Hepatocyte (in vitro differentiated cells): ENCODE data around the gene SRSF10. TPM values are rescaled to one million over a fixed set of nuclear protein-coding genes. Genes with fewer than 3 reads are reported as not detected.
"Not testable (repeated sequence)": the region's sequence is repeated elsewhere in the genome, so short reads cannot be mapped to it uniquely, and the experiment has no call there.

Experiments
- DNase-seq: peaks from one replicate; pipeline ENCODE4 v3.0.0-alpha.2; 2016; ENCODE audit warnings: low spot score
- H2AFZ ChIP-seq: fragments of 200-600 bp; sonication (generic); 2 replicates; pipeline ENCODE4 v1.6.0; 2016; ENCODE audit warnings: antibody characterized with exemption, mild to moderate bottlenecking
- H3K27ac ChIP-seq: fragments of 200-600 bp; sonication (generic); 2 replicates; pipeline ENCODE4 v1.5.1; 2016; ENCODE audit warnings: mild to moderate bottlenecking
- H3K27me3 ChIP-seq: fragments of 200-600 bp; sonication (generic); 2 replicates; pipeline ENCODE4 v1.6.1; 2016
- H3K36me3 ChIP-seq: fragments of 200-600 bp; sonication (generic); replicated peaks from 2 replicates; pipeline ENCODE4 v1.5.1; 2016; ENCODE audit warnings: low read depth; ENCODE audit not compliant: insufficient read depth
- H3K4me1 ChIP-seq: fragments of 200-600 bp; sonication (generic); 2 replicates; pipeline ENCODE4 v1.5.1; 2016; ENCODE audit warnings: mild to moderate bottlenecking, moderate library complexity; ENCODE audit not compliant: insufficient read depth
- H3K4me2 ChIP-seq: fragments of 200-600 bp; sonication (generic); 2 replicates; pipeline ENCODE4 v1.6.0; 2016
- H3K4me3 ChIP-seq: fragments of 200-600 bp; sonication (generic); 2 replicates; pipeline ENCODE4 v1.5.1; 2016; ENCODE audit warnings: mild to moderate bottlenecking
- H3K79me2 ChIP-seq: fragments of 200-600 bp; sonication (generic); 2 replicates; pipeline ENCODE4 v1.6.0; 2017; ENCODE audit warnings: mild to moderate bottlenecking
- H3K9me2 ChIP-seq: fragments of 200-600 bp; sonication (generic); replicated peaks from 2 replicates; pipeline ENCODE4 v1.6.0; 2017; ENCODE audit warnings: mild to moderate bottlenecking; ENCODE audit not compliant: insufficient read depth
- H3K9me3 ChIP-seq: fragments of 200-600 bp; sonication (generic); 2 replicates; pipeline ENCODE4 v1.5.1; 2016; ENCODE audit warnings: low read depth, mild to moderate bottlenecking
- H4K20me1 ChIP-seq: fragments of 200-600 bp; sonication (generic); 2 replicates; pipeline ENCODE4 v1.6.0; 2016; ENCODE audit warnings: mild to moderate bottlenecking; ENCODE audit not compliant: insufficient read depth, poor library complexity, severe bottlenecking
- CTCF ChIP-seq: fragments of 200-600 bp; sonication (generic); IDR thresholded peaks from 2 replicates; pipeline ENCODE4 v1.5.1; 2016; ENCODE audit warnings: antibody characterized with exemption, mild to moderate bottlenecking; ENCODE audit not compliant: poor library complexity
- EZH2 ChIP-seq: fragments of 200-600 bp; sonication (generic); IDR thresholded peaks from 2 replicates; pipeline ENCODE4 v1.6.1; 2016; ENCODE audit warnings: antibody characterized with exemption, mild to moderate bottlenecking, borderline replicate concordance
- EZH2phosphoT487 ChIP-seq: fragments of 200-600 bp; sonication (generic); IDR thresholded peaks from one replicate; pipeline ENCODE4 v1.6.1; 2018; ENCODE audit warnings: antibody characterized with exemption, mild to moderate bottlenecking, low read depth, moderate library complexity; ENCODE audit not compliant: unreplicated experiment, severe bottlenecking
- WGBS: methylation state at CpG from one replicate; pipeline ENCODE4 v1.1.6; 2016; ENCODE audit warnings: low lambda C conversion rate; ENCODE audit errors: missing lambda C conversion rate; 5-methylcytosine and 5-hydroxymethylcytosine counted together
- polyA plus RNA-seq: library from polyadenylated mRNA; unstranded; fragments of >200 nt; fragmentation: Nextera tagmentation; extraction: Ambion mirVana; gene quantifications from 2 replicates; pipeline ENCODE4 v1.2.1, GENCODE V29; 2016
- total RNA-seq: library from RNA; depleted of rRNA; stranded (reverse); fragments of >200 nt; gene quantifications from 2 replicates; pipeline ENCODE4 v1.2.3, GENCODE V29; 2014

Gene SRSF10
- total and polyA plus RNA-seq, 2 experiments from 2014 or later = 113 to 125 TPM

DNA sequence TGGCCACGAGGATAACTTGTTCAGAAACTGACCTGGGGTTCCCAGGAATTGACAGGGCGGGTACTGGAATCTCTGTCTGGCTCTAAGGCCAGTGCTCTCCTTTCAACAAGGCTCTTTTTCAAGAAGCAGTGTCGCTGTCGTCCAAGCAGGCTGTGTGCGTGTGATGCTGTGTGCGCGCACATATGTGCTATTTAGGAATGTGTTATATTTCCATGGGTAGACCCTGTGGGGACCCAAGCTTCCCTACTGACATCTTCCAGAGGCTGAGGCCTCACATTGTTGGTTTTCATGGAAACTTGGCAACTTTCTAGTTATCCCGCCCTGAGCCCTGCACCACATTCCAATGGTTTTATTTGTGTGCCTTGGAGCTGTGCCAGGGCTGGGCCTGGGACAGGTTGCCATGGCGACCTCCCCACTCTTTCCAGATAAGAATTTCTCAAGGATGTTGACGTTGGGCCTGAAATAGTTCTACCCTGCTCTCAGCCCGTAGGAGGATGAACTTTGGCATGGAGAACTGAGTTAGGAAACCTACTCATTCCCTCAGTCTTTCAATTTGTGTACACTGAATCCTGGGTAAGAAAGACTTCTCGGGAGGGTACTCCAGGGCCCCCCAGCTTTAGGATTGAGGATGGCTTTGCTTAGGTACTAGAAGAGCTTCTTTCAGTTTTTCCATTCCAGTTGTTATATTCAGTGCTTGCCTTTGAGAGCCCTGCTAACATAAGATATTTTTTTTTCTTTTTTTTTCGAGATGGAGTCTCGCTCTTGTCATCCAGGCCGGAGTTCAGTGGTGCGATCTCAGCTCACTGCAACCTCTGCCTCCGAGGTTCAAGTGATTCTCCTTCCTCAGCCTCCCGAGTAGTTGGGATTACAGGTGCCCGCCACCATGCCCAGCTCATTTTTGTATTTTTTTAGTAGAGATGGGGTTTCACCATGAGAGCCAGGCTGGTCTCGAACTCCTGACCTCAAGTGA lies 38.8 kb upstream of the SRSF10 start:
- Histone ChIP-seq H3K4me1 (peaks cover 71% of the 10 kb centered on the region), H3K36me3 (no peaks in the 10 kb centered on the region), H3K9me3 (no peaks in the 10 kb centered on the region), H4K20me1 (no peaks in the 10 kb centered on the region), H3K79me2 (no peaks in the 10 kb centered on the region), H3K9me2 (no peaks in the 10 kb centered on the region), H2AFZ (no peak overlapping the region), H3K4me2 (peak overlapping the region; percentile 67), H3K4me3 (no peak overlapping the region), H3K27me3 (no peaks in the 10 kb centered on the region), H3K27ac (peak overlapping the region; percentile 95)
- WGBS = 48% methylated on average over 20 of the region's 20 CpGs
- TF ChIP-seq EZH2 = no peak
- TF ChIP-seq CTCF = no peak
- no peak for TF ChIP-seq EZH2phosphoT487
- peak; percentile 98 for DNase-seq

DNA sequence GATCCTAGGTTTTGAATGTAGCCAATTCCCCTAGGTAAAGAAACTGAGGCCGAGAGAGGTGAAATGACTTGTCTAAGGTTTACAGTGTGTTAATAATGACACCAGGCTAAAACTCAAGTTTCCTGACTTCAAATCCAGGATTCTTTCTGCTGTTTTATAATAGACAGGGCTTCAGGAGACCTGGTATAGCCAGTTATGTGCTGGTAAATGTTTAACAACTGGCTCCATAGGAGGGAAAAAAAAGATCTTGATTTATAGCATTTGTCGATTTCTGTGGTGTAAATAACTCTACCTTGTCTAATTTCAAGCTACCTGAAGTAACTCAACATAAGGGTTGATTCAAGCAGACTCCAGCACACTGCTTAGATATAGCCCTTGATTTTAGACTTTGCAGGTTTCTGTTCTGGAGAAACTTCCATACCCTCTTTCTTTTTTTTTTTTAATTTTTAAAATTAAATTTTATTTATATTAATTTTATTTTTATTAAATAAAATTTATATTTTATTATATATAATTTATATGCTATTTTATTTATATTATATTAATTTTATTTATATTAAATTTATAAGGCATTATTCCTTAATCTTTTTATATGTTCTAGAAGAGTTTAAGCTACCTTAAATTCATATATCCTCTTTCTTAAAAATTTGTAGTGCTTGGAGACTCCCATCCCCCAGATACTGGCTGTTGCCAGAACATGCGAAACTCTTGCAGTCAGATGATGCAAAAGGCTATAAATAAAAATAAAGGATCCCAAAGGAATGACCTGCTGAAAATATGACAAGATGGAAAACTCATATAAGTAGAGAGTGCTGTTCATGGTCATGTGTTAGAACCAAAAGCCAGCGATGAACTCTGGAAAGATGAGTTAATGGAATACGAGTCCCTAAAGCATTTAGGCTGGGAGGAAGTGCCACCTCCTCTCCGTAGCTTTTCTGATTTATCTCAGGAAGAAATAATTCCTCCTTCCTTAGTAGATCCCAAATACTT lies 35.4 kb upstream of the SRSF10 start:
- no peaks in the 10 kb centered on the region for H3K79me2 ChIP-seq
- 44% methylated on average over 6 of the region's 6 CpGs for WGBS
- TF ChIP-seq EZH2 (no peak), EZH2phosphoT487 (no peak), CTCF (no peak)
- peaks cover 56% of the 10 kb centered on the region for H3K4me1 ChIP-seq
- DNase-seq = peak; percentile 53
- no peaks in the 10 kb centered on the region for H3K27me3 ChIP-seq
- H3K36me3 ChIP-seq = no peaks in the 10 kb centered on the region
- no peak overlapping the region for H2AFZ ChIP-seq
- no peak overlapping the region for H3K4me3 ChIP-seq
- no peaks in the 10 kb centered on the region for H3K9me3 ChIP-seq
- H4K20me1 ChIP-seq = no peaks in the 10 kb centered on the region
- peak overlapping the region; percentile 34 for H3K4me2 ChIP-seq
- H3K27ac ChIP-seq = peak overlapping the region; percentile 95
- H3K9me2 ChIP-seq = no peaks in the 10 kb centered on the region

DNA sequence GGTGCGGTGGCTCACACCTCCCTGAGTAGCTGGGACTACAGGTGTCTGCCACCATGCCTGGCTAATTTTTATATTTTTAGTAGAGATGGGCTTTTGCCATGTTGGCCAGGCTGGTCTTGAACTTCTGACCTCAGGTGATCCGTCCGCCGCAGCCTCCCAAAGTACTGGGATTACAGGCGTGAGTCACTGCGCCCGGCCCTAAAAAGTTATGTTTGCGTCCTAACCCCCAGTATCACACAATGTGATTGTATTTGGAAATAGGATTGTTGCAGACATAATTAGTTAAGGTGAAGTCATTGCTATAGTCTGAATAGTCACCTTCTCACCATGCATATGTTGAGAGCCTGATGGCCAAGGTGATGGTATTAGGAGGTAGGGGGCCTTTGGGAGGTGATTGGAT lies 32.8 kb upstream of the SRSF10 start:
- not testable (repeated sequence) for H3K4me2 ChIP-seq, H3K9me2 ChIP-seq, H3K27me3 ChIP-seq, H3K79me2 ChIP-seq, H3K36me3 ChIP-seq, H2AFZ ChIP-seq, H3K4me3 ChIP-seq, H3K9me3 ChIP-seq, H4K20me1 ChIP-seq, H3K27ac ChIP-seq, DNase-seq
- peaks cover 41% of the 10 kb centered on the region for H3K4me1 ChIP-seq
- WGBS = 84% methylated on average over 8 of the region's 8 CpGs
